Stimulated activated CD4-positive, alpha-beta T cell treated with anti-CD3 and anti-CD28 coated beads, Interleukin-2, amount 100 ng/mL, for 24 hours (primary cell): Measurements from ENCODE around the gene PCDHGB6.
"Not testable (repeated sequence)": the region's sequence is repeated elsewhere in the genome, so short reads cannot be mapped to it uniquely, and the experiment has no call there.

Experiments
- DNase-seq, 2 donors: peaks; one replicate each; pipeline ENCODE4 v3.0.0-alpha.2; 2020

The PCDHGB6 gene

GRCh38 chr5:141407790-141408505, at the start of gene PCDHGB6:
TSS of gene PCDHGB6 (plus strand) at chr5:141408021. CDS start at chr5:141408203, 182 bp downstream.
- peak; percentile 49 to 61 for DNase-seq

GRCh38 chr5:141359790-141360426, 47.9 kb upstream of the PCDHGB6 start, which contains the start of gene PCDHGB2:
TSS of gene PCDHGB2 (plus strand) at chr5:141359994. CDS start at chr5:141360136, 142 bp downstream.
- DNase-seq, result no peak

GRCh38 chr5:141360685-141361084, 47.1 kb upstream of the PCDHGB6 start:
- no peak for DNase-seq

DNA sequence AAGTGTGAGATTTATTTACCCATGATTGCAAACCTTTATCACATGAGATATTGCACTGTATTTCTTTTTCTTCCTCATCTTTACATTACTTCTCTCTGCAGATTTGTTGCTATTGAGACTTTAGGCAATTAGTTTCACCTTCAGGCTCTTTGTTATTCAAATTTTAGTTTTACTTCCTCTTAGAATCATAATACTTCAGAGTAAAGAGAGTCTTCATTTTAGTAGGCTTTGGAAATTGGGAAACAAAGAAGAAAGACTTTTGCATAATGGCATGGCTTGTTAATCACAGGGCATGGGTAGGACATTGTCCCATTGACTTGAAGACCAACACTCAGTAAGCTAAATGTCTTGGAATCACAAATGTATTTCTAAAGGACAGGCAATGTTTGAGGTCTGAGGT, 45.1 kb upstream of the PCDHGB6 start:
- DNase-seq, result no peak

DNA sequence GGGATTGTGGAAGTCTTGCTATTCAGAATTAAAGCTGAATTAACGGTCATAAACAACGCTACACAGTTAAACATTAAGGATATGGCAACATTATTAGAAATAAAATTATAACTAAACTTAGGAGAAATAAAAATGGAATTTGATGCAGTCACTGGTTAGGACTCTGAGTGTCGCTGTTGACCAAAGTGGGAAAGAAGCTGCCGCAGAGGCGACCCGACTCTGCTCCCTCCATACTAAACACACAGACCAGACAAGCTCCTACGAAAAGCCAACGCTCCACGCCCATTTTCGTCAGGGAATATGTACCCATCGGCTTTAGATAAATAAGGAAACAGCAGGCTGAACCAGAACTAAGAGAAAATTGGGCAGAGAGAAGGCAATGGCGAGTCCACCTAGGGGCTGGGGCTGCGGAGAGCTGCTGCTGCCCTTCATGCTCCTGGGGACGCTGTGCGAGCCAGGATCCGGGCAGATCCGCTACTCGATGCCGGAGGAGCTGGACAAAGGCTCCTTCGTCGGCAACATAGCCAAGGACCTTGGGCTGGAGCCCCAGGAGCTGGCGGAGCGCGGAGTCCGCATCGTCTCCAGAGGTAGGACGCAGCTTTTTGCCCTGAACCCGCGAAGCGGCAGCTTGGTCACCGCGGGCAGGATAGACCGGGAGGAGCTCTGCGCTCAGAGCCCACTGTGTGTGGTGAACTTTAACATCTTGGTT, 43.7 kb upstream of the PCDHGB6 start, which contains the start of gene PCDHGA5:
Gene PCDHGA5, plus strand, starts transcription at position 211 of the 709 bp plus-strand sequence. Its CDS starts 169 bp downstream, at position 380.
- no peak for DNase-seq

GRCh38 chr5:141366016-141366896, 41.6 kb upstream of the PCDHGB6 start:
- DNase-seq, result no peak

DNA sequence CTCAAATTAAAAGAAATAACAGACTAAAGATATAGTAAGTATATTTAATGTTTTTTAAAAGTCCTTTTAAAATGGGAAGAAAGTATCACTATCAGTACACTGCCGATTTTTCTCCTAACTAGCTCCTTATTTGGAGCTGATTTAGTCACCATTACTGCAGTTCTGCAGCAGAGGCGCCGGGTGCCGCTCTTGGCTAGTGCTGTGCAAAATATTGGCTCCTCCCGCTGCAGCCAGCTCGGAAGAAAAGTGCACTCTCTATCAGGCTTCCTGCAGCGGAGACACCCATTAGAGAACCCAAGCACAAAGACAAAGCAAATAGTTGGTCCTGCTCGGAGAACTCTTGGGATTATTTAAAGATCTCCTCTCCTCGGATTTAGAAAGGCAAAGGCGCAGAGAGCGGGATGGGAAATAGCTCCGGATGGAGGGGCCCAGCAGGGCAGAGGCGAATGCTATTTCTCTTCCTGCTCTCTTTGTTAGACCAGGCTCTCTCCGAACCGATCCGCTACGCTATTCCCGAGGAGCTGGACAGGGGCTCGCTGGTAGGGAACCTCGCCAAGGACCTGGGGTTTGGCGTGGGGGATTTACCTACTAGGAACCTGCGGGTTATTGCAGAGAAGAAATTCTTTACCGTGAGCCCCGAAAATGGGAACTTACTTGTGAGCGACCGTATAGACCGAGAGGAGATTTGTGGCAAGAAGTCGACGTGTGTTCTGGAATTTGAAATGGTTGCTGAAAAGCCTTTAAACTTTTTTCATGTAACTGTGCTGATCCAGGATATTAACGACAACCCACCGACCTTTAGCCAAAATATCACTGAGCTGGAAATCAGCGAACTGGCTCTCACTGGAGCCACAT, 37.6 kb upstream of the PCDHGB6 start, which contains the start of gene PCDHGB3:
Gene PCDHGB3, plus strand, starts transcription at position 249 of the 855 bp plus-strand sequence. Its CDS starts 153 bp downstream, at position 402.
- DNase-seq, result peak in 1 of 2 donors; percentile 40

DNA sequence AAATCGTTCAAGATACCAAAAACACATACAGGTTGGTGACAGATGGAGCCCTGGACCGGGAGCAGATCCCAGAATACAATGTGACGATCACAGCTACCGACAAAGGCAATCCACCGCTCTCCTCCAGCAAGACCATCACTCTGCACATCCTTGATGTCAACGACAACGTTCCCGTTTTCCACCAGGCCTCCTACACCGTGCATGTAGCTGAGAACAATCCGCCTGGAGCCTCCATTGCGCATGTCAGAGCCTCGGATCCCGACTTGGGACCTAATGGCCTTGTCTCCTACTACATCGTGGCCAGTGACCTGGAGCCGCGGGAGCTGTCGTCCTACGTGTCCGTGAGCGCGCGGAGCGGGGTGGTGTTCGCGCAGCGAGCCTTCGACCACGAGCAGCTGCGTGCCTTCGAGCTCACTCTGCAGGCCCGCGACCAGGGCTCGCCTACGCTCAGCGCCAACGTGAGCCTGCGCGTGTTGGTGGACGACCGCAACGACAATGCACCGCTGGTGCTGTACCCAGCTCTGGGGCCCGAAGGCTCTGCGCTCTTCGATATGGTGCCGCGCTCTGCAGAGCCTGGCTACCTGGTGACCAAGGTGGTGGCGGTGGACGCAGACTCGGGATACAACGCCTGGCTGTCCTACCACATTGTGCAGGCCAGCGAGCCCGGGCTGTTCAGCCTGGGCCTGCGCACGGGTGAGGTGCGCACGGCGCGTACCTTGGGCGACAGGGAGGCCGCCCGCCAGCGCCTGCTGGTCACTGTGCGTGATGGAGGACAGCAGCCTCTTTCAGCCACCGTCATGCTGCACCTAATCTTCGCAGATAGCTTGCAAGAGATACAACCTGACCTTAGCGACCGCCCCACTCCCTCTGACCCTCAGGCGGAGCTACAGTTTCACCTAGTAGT, 36.0 kb upstream of the PCDHGB6 start:
- no peak for DNase-seq

DNA sequence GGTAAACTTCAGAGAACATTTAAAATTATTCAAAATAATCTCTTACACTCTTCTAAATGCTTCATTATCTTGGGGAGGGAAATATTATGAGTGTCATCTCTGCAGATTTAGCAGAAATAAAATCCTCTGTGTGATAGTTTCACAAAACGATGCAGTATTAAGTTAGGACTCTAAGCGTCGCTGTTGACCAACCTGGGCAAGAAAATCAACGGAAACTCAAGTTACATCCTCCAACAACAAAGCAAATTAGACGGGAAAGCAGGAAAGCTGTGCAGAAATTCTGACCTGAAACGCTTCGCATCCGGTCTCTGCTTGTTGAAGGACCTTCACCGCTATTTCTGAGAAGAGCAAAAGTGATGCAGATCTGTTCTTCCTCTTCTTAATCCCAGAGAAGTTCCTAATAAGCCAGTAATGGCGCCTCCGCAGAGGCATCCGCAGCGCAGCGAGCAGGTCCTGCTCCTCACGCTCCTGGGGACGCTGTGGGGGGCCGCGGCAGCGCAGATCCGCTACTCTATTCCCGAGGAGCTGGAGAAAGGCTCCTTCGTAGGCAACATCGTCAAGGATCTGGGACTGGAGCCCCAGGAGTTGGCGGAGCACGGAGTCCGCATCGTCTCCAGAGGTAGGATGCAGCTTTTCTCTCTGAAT, 34.0 kb upstream of the PCDHGB6 start, which contains the start of gene PCDHGA6:
Gene PCDHGA6, plus strand, starts transcription at position 219 of the 645 bp plus-strand sequence. Its CDS starts 193 bp downstream, at position 412.
- no peak for DNase-seq

GRCh38 chr5:141374627-141375026, 33.2 kb upstream of the PCDHGB6 start:
- no peak for DNase-seq

GRCh38 chr5:141375444-141376155, 32.2 kb upstream of the PCDHGB6 start:
- not testable (repeated sequence) for DNase-seq

DNA sequence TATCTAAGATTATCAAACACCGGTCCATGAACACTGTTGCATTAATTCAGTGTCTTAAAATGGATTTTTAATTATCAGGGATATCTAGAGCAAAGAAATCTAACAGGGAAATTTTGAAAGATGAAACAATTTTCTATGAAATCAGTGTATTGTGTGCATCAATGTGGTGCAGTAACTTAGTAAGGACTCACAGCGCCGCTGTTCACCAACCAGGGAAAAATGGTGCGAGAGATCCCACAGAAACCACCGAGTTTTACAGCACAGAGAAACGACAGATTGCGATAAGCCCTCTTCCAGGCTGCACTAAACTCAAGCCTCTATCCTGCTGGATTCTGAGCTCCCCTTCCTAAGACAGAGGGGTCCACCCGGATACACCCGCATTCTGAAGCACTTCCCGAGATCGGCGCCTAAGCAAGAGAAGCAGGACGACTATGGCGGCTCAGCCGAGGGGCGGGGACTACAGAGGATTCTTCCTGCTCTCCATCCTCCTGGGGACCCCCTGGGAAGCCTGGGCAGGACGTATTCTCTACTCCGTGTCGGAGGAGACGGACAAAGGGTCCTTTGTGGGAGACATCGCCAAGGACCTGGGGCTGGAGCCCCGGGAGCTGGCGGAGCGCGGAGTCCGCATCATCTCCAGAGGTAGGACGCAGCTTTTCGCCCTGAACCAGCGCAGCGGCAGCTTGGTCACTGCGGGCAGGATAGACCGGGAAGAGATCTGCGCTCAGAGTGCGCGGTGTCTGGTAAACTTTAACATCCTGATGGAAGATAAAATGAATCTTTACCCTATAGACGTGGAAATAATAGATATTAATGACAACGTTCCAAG, 25.1 kb upstream of the PCDHGB6 start, which contains the start of gene PCDHGA7:
Gene PCDHGA7, plus strand, starts transcription at position 274 of the 826 bp plus-strand sequence. Its CDS starts 158 bp downstream, at position 432.
- no peak for DNase-seq

DNA sequence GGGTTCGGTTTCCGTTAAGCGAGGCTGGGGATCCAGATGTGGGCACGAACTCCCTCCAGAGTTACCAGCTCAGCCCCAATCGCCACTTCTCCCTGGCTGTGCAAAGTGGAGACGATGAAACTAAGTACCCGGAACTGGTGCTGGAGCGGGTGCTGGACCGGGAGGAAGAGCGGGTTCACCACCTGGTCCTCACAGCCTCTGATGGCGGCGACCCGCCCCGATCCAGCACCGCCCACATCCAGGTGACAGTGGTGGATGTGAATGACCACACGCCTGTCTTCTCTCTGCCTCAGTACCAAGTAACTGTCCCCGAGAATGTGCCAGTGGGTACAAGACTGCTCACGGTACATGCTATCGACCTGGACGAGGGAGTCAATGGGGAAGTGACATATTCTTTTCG, 24.5 kb upstream of the PCDHGB6 start:
- DNase-seq, result no peak

DNA sequence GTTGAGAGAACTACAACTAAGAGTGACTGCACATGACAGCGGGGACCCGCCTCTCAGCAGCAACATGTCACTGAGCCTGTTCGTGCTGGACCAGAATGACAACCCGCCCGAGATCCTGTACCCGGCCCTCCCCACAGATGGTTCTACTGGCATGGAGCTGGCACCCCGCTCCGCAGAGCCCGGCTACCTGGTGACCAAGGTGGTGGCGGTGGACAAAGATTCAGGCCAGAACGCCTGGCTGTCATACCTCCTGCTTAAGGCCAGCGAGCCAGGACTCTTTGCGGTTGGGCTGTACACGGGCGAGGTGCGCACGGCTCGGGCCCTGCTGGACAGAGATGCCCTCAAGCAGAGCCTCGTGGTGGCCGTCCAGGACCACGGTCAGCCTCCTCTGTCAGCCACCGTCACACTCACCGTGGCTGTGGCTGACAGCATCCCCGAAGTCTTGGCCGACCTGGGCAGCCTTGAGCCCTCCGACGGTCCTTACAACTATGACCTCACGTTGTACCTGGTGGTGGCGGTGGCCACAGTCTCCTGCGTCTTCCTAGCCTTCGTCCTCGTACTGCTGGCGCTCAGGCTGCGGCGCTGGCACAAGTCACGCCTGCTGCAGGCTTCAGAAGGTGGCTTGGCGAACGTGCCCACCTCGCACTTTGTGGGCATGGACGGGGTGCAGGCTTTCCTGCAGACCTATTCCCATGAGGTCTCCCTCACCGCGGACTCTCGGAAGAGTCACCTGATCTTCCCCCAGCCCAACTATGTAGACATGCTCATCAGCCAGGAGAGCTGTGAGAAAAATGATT, 23.2 kb upstream of the PCDHGB6 start:
- no peak for DNase-seq

DNA sequence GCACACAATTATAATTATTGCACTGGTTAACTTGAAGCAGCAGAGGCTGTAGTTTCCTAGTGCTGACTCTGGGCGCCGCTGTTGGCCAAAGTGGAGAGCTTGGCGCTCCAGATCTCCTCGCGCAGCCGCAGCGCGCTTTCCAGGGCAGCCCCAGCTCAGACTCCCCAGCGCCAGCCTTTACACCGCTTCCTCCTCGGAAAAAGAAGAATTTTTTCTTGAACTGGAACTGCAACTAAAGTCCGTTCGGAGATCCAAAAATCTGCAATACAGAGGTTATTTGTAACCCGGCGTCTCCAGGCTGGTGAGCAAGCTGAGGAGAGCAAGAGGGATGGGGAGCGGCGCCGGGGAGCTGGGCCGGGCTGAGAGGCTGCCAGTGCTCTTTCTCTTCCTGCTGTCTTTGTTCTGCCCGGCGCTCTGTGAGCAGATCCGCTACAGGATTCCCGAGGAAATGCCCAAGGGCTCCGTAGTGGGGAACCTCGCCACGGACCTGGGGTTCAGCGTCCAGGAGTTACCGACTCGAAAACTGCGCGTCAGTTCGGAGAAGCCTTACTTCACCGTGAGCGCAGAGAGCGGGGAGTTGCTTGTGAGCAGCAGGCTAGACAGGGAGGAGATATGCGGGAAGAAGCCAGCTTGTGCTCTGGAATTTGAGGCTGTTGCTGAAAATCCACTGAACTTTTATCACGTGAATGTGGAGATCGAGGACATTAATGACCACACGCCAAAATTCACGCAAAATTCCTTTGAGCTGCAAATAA, 20.1 kb upstream of the PCDHGB6 start, which contains the start of gene PCDHGB4:
Gene PCDHGB4, plus strand, starts transcription at position 142 of the 755 bp plus-strand sequence. Its CDS starts 187 bp downstream, at position 329.
- DNase-seq, result peak in 1 of 2 donors; percentile 43

DNA sequence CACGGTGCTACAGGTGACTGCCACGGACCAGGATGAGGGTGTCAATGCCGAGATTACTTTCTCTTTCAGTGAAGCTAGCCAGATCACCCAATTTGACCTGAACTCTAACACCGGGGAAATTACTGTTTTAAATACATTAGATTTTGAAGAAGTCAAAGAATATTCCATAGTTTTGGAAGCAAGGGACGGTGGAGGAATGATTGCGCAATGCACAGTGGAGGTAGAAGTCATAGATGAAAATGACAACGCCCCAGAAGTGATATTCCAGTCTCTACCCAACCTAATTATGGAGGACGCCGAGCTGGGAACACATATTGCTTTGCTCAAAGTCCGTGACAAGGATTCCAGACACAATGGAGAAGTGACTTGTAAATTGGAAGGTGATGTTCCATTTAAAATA, 19.2 kb upstream of the PCDHGB6 start:
- DNase-seq, result no peak
